ENCODE results near the gene ARF3.

DNA sequence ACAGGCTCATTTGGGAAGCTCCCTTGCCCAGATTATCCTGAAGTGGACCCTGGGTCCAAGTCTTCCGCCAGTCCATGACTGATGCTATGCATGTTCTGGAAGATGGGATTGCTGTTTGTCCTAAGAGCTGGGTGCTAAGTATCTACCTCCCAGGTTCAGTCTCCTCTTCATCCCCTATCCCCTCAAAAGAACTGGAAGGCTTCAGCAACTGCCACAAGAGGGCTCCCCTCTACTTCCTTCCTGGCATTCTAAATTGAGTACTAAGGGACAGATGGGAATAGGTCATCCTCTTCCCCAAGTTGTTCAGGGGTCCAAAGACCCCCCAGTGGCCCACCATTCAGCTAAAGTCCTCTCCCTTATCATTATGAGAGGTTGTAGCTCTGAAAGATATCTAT is 23.0 kb downstream of the ARF3 start:
- TF ChIP-seq, protein P1, sequence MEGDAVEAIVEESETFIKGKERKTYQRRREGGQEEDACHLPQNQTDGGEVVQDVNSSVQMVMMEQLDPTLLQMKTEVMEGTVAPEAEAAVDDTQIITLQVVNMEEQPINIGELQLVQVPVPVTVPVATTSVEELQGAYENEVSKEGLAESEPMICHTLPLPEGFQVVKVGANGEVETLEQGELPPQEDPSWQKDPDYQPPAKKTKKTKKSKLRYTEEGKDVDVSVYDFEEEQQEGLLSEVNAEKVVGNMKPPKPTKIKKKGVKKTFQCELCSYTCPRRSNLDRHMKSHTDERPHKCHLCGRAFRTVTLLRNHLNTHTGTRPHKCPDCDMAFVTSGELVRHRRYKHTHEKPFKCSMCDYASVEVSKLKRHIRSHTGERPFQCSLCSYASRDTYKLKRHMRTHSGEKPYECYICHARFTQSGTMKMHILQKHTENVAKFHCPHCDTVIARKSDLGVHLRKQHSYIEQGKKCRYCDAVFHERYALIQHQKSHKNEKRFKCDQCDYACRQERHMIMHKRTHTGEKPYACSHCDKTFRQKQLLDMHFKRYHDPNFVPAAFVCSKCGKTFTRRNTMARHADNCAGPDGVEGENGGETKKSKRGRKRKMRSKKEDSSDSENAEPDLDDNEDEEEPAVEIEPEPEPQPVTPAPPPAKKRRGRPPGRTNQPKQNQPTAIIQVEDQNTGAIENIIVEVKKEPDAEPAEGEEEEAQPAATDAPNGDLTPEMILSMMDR (conservative IDR thresholded peaks at IDR 0.05; ENCODE audit: low read length): peak; percentile 68
- TF ChIP-seq EZH2phosphoT487 (IDR thresholded peaks at IDR 0.05; ENCODE audit: borderline replicate concordance): no peak
